Activated CD8-positive, alpha-beta memory T cell treated with anti-CD3 and anti-CD28 coated beads, Interleukin-2, amount 10 ng/mL, durations not matched to agents 7 days and 5 days (primary cell): ENCODE data around the gene CCZ1B. TPM values are rescaled to one million over a fixed set of nuclear protein-coding genes. Genes with fewer than 3 reads are reported as not detected.
"Not testable (repeated sequence)": the region's sequence is repeated elsewhere in the genome, so short reads cannot be mapped to it uniquely, and the experiment has no call there.

Experiments
- ATAC-seq: fragments of 150-1000 bp; cut with Tn5 transposase; one replicate; pipeline ENCODE4 v1.10.0; 2021; ENCODE audit warnings: moderate library complexity
- CTCF ChIA-PET: fragments of 350-600 bp; sonication (Branson Sonifier 250); formaldehyde crosslinking; loops from one replicate; lab custom pipeline; 2021; ENCODE audit warnings: antibody characterized with exemption; lab: Charles Lee
- DNase-seq: peaks from one replicate; pipeline ENCODE4 v3.0.0-alpha.2; 2020
- H3K27ac Mint-ChIP-seq: one replicate; pipeline ENCODE4 v1.8.0; 2021; ENCODE audit warnings: mild to moderate bottlenecking, mixed read lengths
- H3K27me3 Mint-ChIP-seq: one replicate; pipeline ENCODE4 v1.8.0; 2021; ENCODE audit warnings: mixed read lengths
- H3K36me3 Mint-ChIP-seq: one replicate; pipeline ENCODE4 v1.8.0; 2021; ENCODE audit warnings: mild to moderate bottlenecking, mixed read lengths
- H3K4me1 Mint-ChIP-seq: one replicate; pipeline ENCODE4 v1.8.0; 2021; ENCODE audit warnings: mixed read lengths
- H3K4me3 Mint-ChIP-seq: one replicate; pipeline ENCODE4 v1.8.0; 2021; ENCODE audit warnings: mild to moderate bottlenecking, moderate library complexity, mixed read lengths
- H3K9me3 Mint-ChIP-seq: one replicate; pipeline ENCODE4 v1.8.0; 2022; ENCODE audit warnings: low read depth, mixed read lengths
- total RNA-seq, 2 experiments: library from RNA; stranded (reverse); gene quantifications; one replicate each; pipeline ENCODE4 v1.2.3, GENCODE V29; 2021

Gene CCZ1B
- total RNA-seq: 10 to 100 TPM; 61.2 to 67.9 TPM

- Mint-ChIP-seq H3K36me3 (peaks cover 12% of the 10 kb centered on the region), H3K4me3 (peak within 1 kb of the TSS; percentile 90), H3K27me3 (peaks cover 12% of the 10 kb centered on the region), H3K27ac (peak within 1 kb of the TSS; percentile 95)
- H3K9me3 Mint-ChIP-seq, CTCF ChIA-PET, H3K4me1 Mint-ChIP-seq: not testable (repeated sequence)
- ATAC-seq (peak; percentile 96), DNase-seq (peak; percentile 93)
Observed at GRCh38 chr7:6826151-6826550, at the start of gene CCZ1B. Gene CCZ1B, minus strand, starts transcription at chr7:6826275. Its CDS starts 78 bp downstream, at chr7:6826197.

GRCh38 chr7:6875022-6875421, 48.9 kb upstream of the CCZ1B start:
- H3K27ac Mint-ChIP-seq, H3K36me3 Mint-ChIP-seq, H3K4me3 Mint-ChIP-seq, H3K27me3 Mint-ChIP-seq, H3K4me1 Mint-ChIP-seq, DNase-seq, CTCF ChIA-PET, ATAC-seq, H3K9me3 Mint-ChIP-seq: not testable (repeated sequence)

- DNase-seq, H3K4me1 Mint-ChIP-seq, H3K36me3 Mint-ChIP-seq, H3K9me3 Mint-ChIP-seq, H3K27ac Mint-ChIP-seq, CTCF ChIA-PET, H3K4me3 Mint-ChIP-seq, ATAC-seq, H3K27me3 Mint-ChIP-seq: not testable (repeated sequence)
Observed at GRCh38 chr7:6872246-6872945, 46.3 kb upstream of the CCZ1B start.

- CTCF ChIA-PET, H3K4me3 Mint-ChIP-seq, H3K27me3 Mint-ChIP-seq, DNase-seq, H3K36me3 Mint-ChIP-seq, H3K27ac Mint-ChIP-seq, H3K9me3 Mint-ChIP-seq, ATAC-seq, H3K4me1 Mint-ChIP-seq: not testable (repeated sequence)
Observed at GRCh38 chr7:6871421-6872144, 45.5 kb upstream of the CCZ1B start.

- H3K27me3 Mint-ChIP-seq, H3K36me3 Mint-ChIP-seq, H3K4me3 Mint-ChIP-seq, H3K4me1 Mint-ChIP-seq, H3K9me3 Mint-ChIP-seq, DNase-seq, CTCF ChIA-PET, H3K27ac Mint-ChIP-seq, ATAC-seq: not testable (repeated sequence)
Observed at GRCh38 chr7:6864751-6865150, 38.7 kb upstream of the CCZ1B start.

- H3K9me3 Mint-ChIP-seq, H3K4me1 Mint-ChIP-seq, DNase-seq, H3K27me3 Mint-ChIP-seq, H3K4me3 Mint-ChIP-seq, CTCF ChIA-PET, ATAC-seq, H3K27ac Mint-ChIP-seq, H3K36me3 Mint-ChIP-seq: not testable (repeated sequence)
Observed at GRCh38 chr7:6864188-6864587, 38.1 kb upstream of the CCZ1B start.

GRCh38 chr7:6862876-6863275, 36.8 kb upstream of the CCZ1B start:
- H3K36me3 Mint-ChIP-seq, H3K27me3 Mint-ChIP-seq, CTCF ChIA-PET, H3K27ac Mint-ChIP-seq, H3K9me3 Mint-ChIP-seq, H3K4me3 Mint-ChIP-seq, H3K4me1 Mint-ChIP-seq, DNase-seq, ATAC-seq: not testable (repeated sequence)

GRCh38 chr7:6857721-6858314, 31.7 kb upstream of the CCZ1B start:
- not testable (repeated sequence) for H3K27me3 Mint-ChIP-seq, H3K36me3 Mint-ChIP-seq, ATAC-seq, H3K4me1 Mint-ChIP-seq, H3K9me3 Mint-ChIP-seq, H3K27ac Mint-ChIP-seq, H3K4me3 Mint-ChIP-seq
- CTCF ChIA-PET: interaction anchor here (0.6 to 1.7 kb wide), 10 partner anchors 14 to 347 kb away, joined by 3 to 9 read pairs (median 3); partner anchors contain the start of gene INTS15
- DNase-seq: peak; percentile 87

GRCh38 chr7:6855563-6856131, 29.6 kb upstream of the CCZ1B start:
- H3K27me3 Mint-ChIP-seq, CTCF ChIA-PET, H3K27ac Mint-ChIP-seq, H3K4me3 Mint-ChIP-seq, H3K9me3 Mint-ChIP-seq, H3K4me1 Mint-ChIP-seq, H3K36me3 Mint-ChIP-seq, ATAC-seq, DNase-seq: not testable (repeated sequence)

- H3K9me3 Mint-ChIP-seq, DNase-seq, CTCF ChIA-PET, H3K36me3 Mint-ChIP-seq, H3K4me1 Mint-ChIP-seq, H3K27me3 Mint-ChIP-seq, H3K27ac Mint-ChIP-seq: not testable (repeated sequence)
- peak; percentile 27 for ATAC-seq
- H3K4me3 Mint-ChIP-seq: peak overlapping the region; percentile 26
Observed at GRCh38 chr7:6854747-6855562, 28.9 kb upstream of the CCZ1B start.

GRCh38 chr7:6853681-6854080, 27.6 kb upstream of the CCZ1B start:
- H3K36me3 Mint-ChIP-seq, ATAC-seq, H3K27ac Mint-ChIP-seq, H3K9me3 Mint-ChIP-seq, DNase-seq, H3K4me1 Mint-ChIP-seq, CTCF ChIA-PET, H3K4me3 Mint-ChIP-seq, H3K27me3 Mint-ChIP-seq: not testable (repeated sequence)

GRCh38 chr7:6849127-6849526, 23.1 kb upstream of the CCZ1B start:
- H3K27me3 Mint-ChIP-seq, ATAC-seq, H3K36me3 Mint-ChIP-seq, H3K4me1 Mint-ChIP-seq, H3K9me3 Mint-ChIP-seq, H3K27ac Mint-ChIP-seq, DNase-seq, H3K4me3 Mint-ChIP-seq, CTCF ChIA-PET: not testable (repeated sequence)

- H3K4me3 Mint-ChIP-seq, DNase-seq, H3K27ac Mint-ChIP-seq, H3K4me1 Mint-ChIP-seq, H3K9me3 Mint-ChIP-seq, CTCF ChIA-PET, ATAC-seq, H3K36me3 Mint-ChIP-seq: not testable (repeated sequence)
- peaks cover 11% of the 10 kb centered on the region for H3K27me3 Mint-ChIP-seq
Observed at GRCh38 chr7:6847751-6848150, 21.7 kb upstream of the CCZ1B start.
